Liver (tissue), 9 donors: ENCODE results near the gene SGPL1. TPM values are rescaled to one million over a fixed set of nuclear protein-coding genes. Genes with fewer than 3 reads are reported as not detected.

Experiments
- DNase-seq: peaks from one replicate; pipeline ENCODE4 v3.0.0-alpha.2; 2017; ENCODE audit warnings: low spot score
- H3K27ac ChIP-seq, 2 donors: one replicate each; pipeline ENCODE4 v1.7.0; 2013; ENCODE audit warnings: inconsistent platforms in 2 of 2, low read length in 2 of 2, control low read depth in 1 of 2, low read depth in 1 of 2, mild to moderate bottlenecking in 1 of 2
- H3K27me3 ChIP-seq, 4 donors: one replicate each; pipeline versions ENCODE4 v1.6.1 to v1.7.0; 2013; ENCODE audit warnings: low read length in 3 of 4, inconsistent platforms in 1 of 4, mild to moderate bottlenecking in 1 of 4, moderate library complexity in 1 of 4; ENCODE audit not compliant: control insufficient read depth in 4 of 4, insufficient read depth in 4 of 4
- H3K36me3 ChIP-seq, 4 donors: one replicate each; pipeline versions ENCODE4 v1.6.1 to v1.7.0; 2013; ENCODE audit warnings: low read length in 3 of 4, mild to moderate bottlenecking in 3 of 4, low read depth in 1 of 4, moderate library complexity in 1 of 4; ENCODE audit not compliant: control insufficient read depth in 4 of 4, insufficient read depth in 3 of 4
- H3K4me1 ChIP-seq, 4 donors: one replicate each; pipeline versions ENCODE4 v1.6.1 to v1.7.0; 2013; ENCODE audit warnings: low read length in 3 of 4, mild to moderate bottlenecking in 3 of 4, moderate library complexity in 1 of 4; ENCODE audit not compliant: control insufficient read depth in 4 of 4, insufficient read depth in 4 of 4
- H3K4me3 ChIP-seq, 3 donors: one replicate each; pipeline versions ENCODE4 v1.6.1 to v1.7.0; 2013; ENCODE audit warnings: low read length in 3 of 3, control low read depth in 1 of 3, low read depth in 1 of 3, mild to moderate bottlenecking in 1 of 3
- H3K9ac ChIP-seq, 2 donors: one replicate each; pipeline ENCODE4 v1.7.0; 2013; ENCODE audit warnings: low read length in 2 of 2, mild to moderate bottlenecking in 2 of 2, moderate library complexity in 2 of 2, control low read depth in 1 of 2, low read depth in 1 of 2
- H3K9me3 ChIP-seq, 4 donors: one replicate each; pipeline versions ENCODE4 v1.6.1 to v1.7.0; 2013; ENCODE audit warnings: low read length in 3 of 4; ENCODE audit not compliant: control insufficient read depth in 4 of 4
- ATF3 ChIP-seq: IDR thresholded peaks from 2 replicates; pipeline ENCODE4 v1.6.1; 2016; ENCODE audit warnings: antibody characterized with exemption
- CTCF ChIP-seq: fragments of 150-350 bp; IDR thresholded peaks from 2 replicates; pipeline ENCODE4 v1.5.1; 2017; ENCODE audit warnings: improper control_type of control experiment, low read depth, low read length; ENCODE audit not compliant: missing input control
- FOXA1 ChIP-seq: IDR thresholded peaks from 2 replicates; pipeline ENCODE4 v1.6.1; 2016; ENCODE audit warnings: antibody characterized with exemption
- GABPA ChIP-seq, 2 donors: IDR thresholded peaks in 1 of 2; conservative IDR thresholded peaks in 1 of 2; 2 replicates each; pipeline ENCODE4 v1.6.1; 2016; ENCODE audit warnings: antibody characterized with exemption in 2 of 2, mild to moderate bottlenecking in 1 of 2, moderate library complexity in 1 of 2
- HNF4G ChIP-seq: IDR thresholded peaks from 2 replicates; pipeline ENCODE4 v1.6.1; 2016; ENCODE audit warnings: antibody characterized with exemption
- NR2F2 ChIP-seq: IDR thresholded peaks from 2 replicates; pipeline ENCODE4 v1.6.1; 2016; ENCODE audit warnings: antibody characterized with exemption
- RAD21 ChIP-seq, 2 donors: IDR thresholded peaks; 2 replicates each; pipeline ENCODE4 v1.6.1; 2016; ENCODE audit warnings: antibody characterized with exemption in 2 of 2, mild to moderate bottlenecking in 2 of 2
- RXRA ChIP-seq, 2 donors: IDR thresholded peaks; 2 replicates each; pipeline ENCODE4 v1.6.1; 2017 to 2018; ENCODE audit warnings: antibody characterized with exemption in 2 of 2, mild to moderate bottlenecking in 1 of 2
- TAF1 ChIP-seq: conservative IDR thresholded peaks from 2 replicates; pipeline ENCODE4 v1.6.1; 2016; ENCODE audit warnings: antibody characterized with exemption, mild to moderate bottlenecking
- ZBTB33 ChIP-seq: IDR thresholded peaks from 2 replicates; pipeline ENCODE4 v1.6.1; 2016; ENCODE audit warnings: antibody characterized with exemption
- WGBS: extraction: QIAGEN DNeasy Blood & Tissue Kit; methylation state at CpG from one replicate; pipeline ENCODE4 v1.1.7; 2013; 5-methylcytosine and 5-hydroxymethylcytosine counted together
- polyA plus RNA-seq, 2 donors: library from polyadenylated mRNA; stranded (reverse) in 1 of 2; unstranded in 1 of 2; fragments of 200-250 nt in 1 of 2; fragments of >200 nt in 1 of 2; fragmentation: Nextera tagmentation in 1 of 2; extraction: Ambion mirVana in 1 of 2; gene quantifications; one replicate each; pipeline versions ENCODE4 v1.2.1 to v1.2.3, GENCODE V29; 2013 to 2015
- total RNA-seq, 2 donors: library from RNA; depleted of rRNA; stranded (reverse); fragments of >200 nt; gene quantifications; one replicate each; pipeline ENCODE4 v1.2.3, GENCODE V29; 2014
- TF ChIP-seq, protein P1 (sequence below): IDR thresholded peaks from 2 replicates; pipeline ENCODE4 v1.6.1; 2016; ENCODE audit warnings: antibody characterized with exemption, mild to moderate bottlenecking
- donor health status: healthy.
- donor health status: healthy.
- donor health status: healthy.
- donor health status: healthy.
- donor health status: healthy.

The SGPL1 gene
- total and polyA plus RNA-seq, 4 donors, result 11.8 to 37.1 (median 16.8) TPM

- DNase-seq, result no peak
- Histone ChIP-seq H3K9me3 (no peaks in the 10 kb centered on the region), H3K27me3 (no peaks in the 10 kb centered on the region), H3K9ac (no peak overlapping the region), H3K36me3 (no peaks in the 10 kb centered on the region), H3K27ac (no peak overlapping the region), H3K4me3 (no peak overlapping the region), H3K4me1 (peaks cover 0 to 3% (median 0%) of the 10 kb centered on the region in 4 donors)
- WGBS, result 96% methylated on average over 3 of the region's 3 CpGs
- no peak for TF ChIP-seq FOXA1
- TF ChIP-seq, protein P1, sequence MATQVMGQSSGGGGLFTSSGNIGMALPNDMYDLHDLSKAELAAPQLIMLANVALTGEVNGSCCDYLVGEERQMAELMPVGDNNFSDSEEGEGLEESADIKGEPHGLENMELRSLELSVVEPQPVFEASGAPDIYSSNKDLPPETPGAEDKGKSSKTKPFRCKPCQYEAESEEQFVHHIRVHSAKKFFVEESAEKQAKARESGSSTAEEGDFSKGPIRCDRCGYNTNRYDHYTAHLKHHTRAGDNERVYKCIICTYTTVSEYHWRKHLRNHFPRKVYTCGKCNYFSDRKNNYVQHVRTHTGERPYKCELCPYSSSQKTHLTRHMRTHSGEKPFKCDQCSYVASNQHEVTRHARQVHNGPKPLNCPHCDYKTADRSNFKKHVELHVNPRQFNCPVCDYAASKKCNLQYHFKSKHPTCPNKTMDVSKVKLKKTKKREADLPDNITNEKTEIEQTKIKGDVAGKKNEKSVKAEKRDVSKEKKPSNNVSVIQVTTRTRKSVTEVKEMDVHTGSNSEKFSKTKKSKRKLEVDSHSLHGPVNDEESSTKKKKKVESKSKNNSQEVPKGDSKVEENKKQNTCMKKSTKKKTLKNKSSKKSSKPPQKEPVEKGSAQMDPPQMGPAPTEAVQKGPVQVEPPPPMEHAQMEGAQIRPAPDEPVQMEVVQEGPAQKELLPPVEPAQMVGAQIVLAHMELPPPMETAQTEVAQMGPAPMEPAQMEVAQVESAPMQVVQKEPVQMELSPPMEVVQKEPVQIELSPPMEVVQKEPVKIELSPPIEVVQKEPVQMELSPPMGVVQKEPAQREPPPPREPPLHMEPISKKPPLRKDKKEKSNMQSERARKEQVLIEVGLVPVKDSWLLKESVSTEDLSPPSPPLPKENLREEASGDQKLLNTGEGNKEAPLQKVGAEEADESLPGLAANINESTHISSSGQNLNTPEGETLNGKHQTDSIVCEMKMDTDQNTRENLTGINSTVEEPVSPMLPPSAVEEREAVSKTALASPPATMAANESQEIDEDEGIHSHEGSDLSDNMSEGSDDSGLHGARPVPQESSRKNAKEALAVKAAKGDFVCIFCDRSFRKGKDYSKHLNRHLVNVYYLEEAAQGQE, result no peak
- no peak for TF ChIP-seq RAD21 (IDR thresholded peaks at IDR 0.05)
- TF ChIP-seq TAF1, result no peak
- TF ChIP-seq NR2F2, result no peak
Measured at GRCh38 chr10:70898687-70899086, 82.9 kb downstream of the SGPL1 start.

- 87% methylated on average over 4 of the region's 4 CpGs for WGBS
- no peak overlapping the region for H3K27ac ChIP-seq
- H3K9me3 ChIP-seq, result no peaks in the 10 kb centered on the region
- no peak overlapping the region for H3K9ac ChIP-seq
- H3K4me1 ChIP-seq, result peaks cover 0 to 3% (median 0%) of the 10 kb centered on the region in 4 donors
- DNase-seq, result no peak
- no peaks in the 10 kb centered on the region for H3K27me3 ChIP-seq
- TF ChIP-seq NR2F2 (no peak), ZBTB33 (no peak), ATF3 (no peak), CTCF (no peak), RXRA (IDR thresholded peaks at IDR 0.05) (no peak), GABPA (IDR thresholded peaks at IDR 0.05 in 1 of 2, conservative IDR thresholded peaks at IDR 0.05 in 1 of 2) (no peak), FOXA1 (no peak), HNF4G (no peak)
- TF ChIP-seq, protein P1, result no peak
- no peaks in the 10 kb centered on the region for H3K36me3 ChIP-seq
- H3K4me3 ChIP-seq, result no peak overlapping the region
Measured at GRCh38 chr10:70899096-70899495, 83.3 kb downstream of the SGPL1 start.
